K562 (cell line): ENCODE data around the gene HAP1. TPM values are rescaled to one million over a fixed set of nuclear protein-coding genes. Genes with fewer than 3 reads are reported as not detected.

ENCODE experiments used
- ARNT ChIP-seq, 2 experiments: fragments of 450-650 bp; IDR thresholded peaks; 2 replicates each; pipeline ENCODE4 v1.6.1; 2016; ENCODE audit warnings: mild to moderate bottlenecking in 1 of 2
- CAMTA2 ChIP-seq: fragments of 250-450 bp; sonication (Bioruptor Pico); conservative IDR thresholded peaks from 2 replicates; pipeline ENCODE4 v1.5.1; 2022
- E2F3 ChIP-seq: fragments of 250-450 bp; sonication (Bioruptor Pico); IDR thresholded peaks from 2 replicates; pipeline ENCODE4 v1.4.0; 2020; ENCODE audit warnings: mild to moderate bottlenecking
- FOSL1 ChIP-seq: fragments of 200-800 bp; sonication (Bioruptor generic); conservative IDR thresholded peaks from 2 replicates; pipeline ENCODE4 v1.6.1; 2016; ENCODE audit warnings: missing genetic modification characterization, missing compliant biosample characterization
- GABPB1 ChIP-seq: sonication (generic); formaldehyde crosslinking; IDR thresholded peaks from 2 replicates; pipeline ENCODE4 v1.8.0; 2022; ENCODE audit warnings: mild to moderate bottlenecking, missing genetic modification reagents
- GATA2 ChIP-seq: sonication (generic); formaldehyde crosslinking; IDR thresholded peaks from 2 replicates; pipeline ENCODE4 v1.4.0; 2020; ENCODE audit warnings: mild to moderate bottlenecking, missing genetic modification reagents
- MAZ ChIP-seq, 2 experiments: fragments of 450-650 bp in 1 of 2; sonication (generic) in 1 of 2; formaldehyde crosslinking; IDR thresholded peaks in 1 of 2; conservative IDR thresholded peaks in 1 of 2; 2 replicates each; pipeline versions ENCODE4 v1.4.0 to v1.5.0; 2020; ENCODE audit warnings: mild to moderate bottlenecking in 1 of 2, missing genetic modification reagents in 1 of 2
- MTA2 ChIP-seq: fragments of 450-650 bp; IDR thresholded peaks from 2 replicates; pipeline ENCODE4 v1.6.1; 2016; ENCODE audit warnings: low read depth
- PYGO2 ChIP-seq: fragments of 450-650 bp; IDR thresholded peaks from 2 replicates; pipeline ENCODE4 v1.6.1; 2016; ENCODE audit warnings: mild to moderate bottlenecking, missing genetic modification characterization, moderate library complexity, missing compliant biosample characterization
- USF1 ChIP-seq: sonication (generic); formaldehyde crosslinking; IDR thresholded peaks from 2 replicates; pipeline ENCODE4 v1.9.0; 2022; ENCODE audit warnings: mild to moderate bottlenecking, missing genetic modification reagents
- USF2 ChIP-seq: sonication (generic); formaldehyde crosslinking; IDR thresholded peaks from 2 replicates; pipeline ENCODE4 v1.5.0; 2020; ENCODE audit warnings: missing genetic modification reagents
- WHSC1 ChIP-seq: IDR thresholded peaks from one replicate; pipeline ENCODE4 v1.6.1; 2012; ENCODE audit warnings: low read length, control low read depth, inconsistent platforms
- ZMIZ1 ChIP-seq, 2 experiments: fragments of 150-350 bp in 1 of 2; IDR thresholded peaks; 2 replicates each; pipeline ENCODE4 v1.6.1; 2012 to 2016; ENCODE audit warnings: low read depth in 2 of 2, low read length in 2 of 2, mild to moderate bottlenecking in 1 of 2, moderate library complexity in 1 of 2
- ZNF780A ChIP-seq: fragments of 250-450 bp; sonication (Bioruptor Pico); IDR thresholded peaks from 2 replicates; pipeline ENCODE4 v1.5.0; 2021; ENCODE audit warnings: mild to moderate bottlenecking
- polyA plus RNA-seq, 8 experiments: library from polyadenylated mRNA; depleted of rRNA in 4 of 8; stranded (reverse) in 5 of 8; unstranded in 3 of 8; fragments of >200 nt; fragmentation: Nextera tagmentation in 2 of 8; fragmentation: Illumina TruSeq in 1 of 8; extraction: Ambion mirVana in 2 of 8; extraction: Trizol in 1 of 8; gene quantifications; 2 replicates each; pipeline versions ENCODE4 v1.2.1 to v1.2.3, GENCODE V29; 2011 to 2014; ENCODE audit warnings: inconsistent platforms in 1 of 8, missing spikeins in 1 of 8
- total RNA-seq, 7 experiments: library from RNA; depleted of rRNA in 6 of 7; stranded (reverse); fragments of >200 nt in 6 of 7; fragmentation: Illumina TruSeq in 2 of 7; extraction: Trizol in 2 of 7; gene quantifications; 2 replicates each; pipeline versions ENCODE4 v1.2.1 to v1.2.3, GENCODE V29; 2011 to 2021; ENCODE audit warnings: low replicate concordance in 1 of 7
- TF ChIP-seq, protein P1 (sequence below): IDR thresholded peaks from 2 replicates; pipeline ENCODE4 v1.6.1; 2011; ENCODE audit warnings: borderline replicate concordance, low read depth, mild to moderate bottlenecking, moderate library complexity, low read length; ENCODE audit not compliant: insufficient read depth, poor library complexity, severe bottlenecking
- TF ChIP-seq, protein P2 (sequence below), 2 experiments: fragments of 450-650 bp in 1 of 2; sonication (generic) in 1 of 2; formaldehyde crosslinking; conservative IDR thresholded peaks; 2 replicates each; pipeline versions ENCODE4 v1.4.0 to v1.8.1; 2020 to 2022; ENCODE audit warnings: mild to moderate bottlenecking in 1 of 2, missing genetic modification reagents in 1 of 2

HAP1 gene
- total and polyA plus RNA-seq, 9 of the 15 experiments (the other 6 are each of a cell fraction or from before 2014, with no cell fraction given): under 0.01 to 0.09 (median 0.04) TPM; not detected in 6

DNA sequence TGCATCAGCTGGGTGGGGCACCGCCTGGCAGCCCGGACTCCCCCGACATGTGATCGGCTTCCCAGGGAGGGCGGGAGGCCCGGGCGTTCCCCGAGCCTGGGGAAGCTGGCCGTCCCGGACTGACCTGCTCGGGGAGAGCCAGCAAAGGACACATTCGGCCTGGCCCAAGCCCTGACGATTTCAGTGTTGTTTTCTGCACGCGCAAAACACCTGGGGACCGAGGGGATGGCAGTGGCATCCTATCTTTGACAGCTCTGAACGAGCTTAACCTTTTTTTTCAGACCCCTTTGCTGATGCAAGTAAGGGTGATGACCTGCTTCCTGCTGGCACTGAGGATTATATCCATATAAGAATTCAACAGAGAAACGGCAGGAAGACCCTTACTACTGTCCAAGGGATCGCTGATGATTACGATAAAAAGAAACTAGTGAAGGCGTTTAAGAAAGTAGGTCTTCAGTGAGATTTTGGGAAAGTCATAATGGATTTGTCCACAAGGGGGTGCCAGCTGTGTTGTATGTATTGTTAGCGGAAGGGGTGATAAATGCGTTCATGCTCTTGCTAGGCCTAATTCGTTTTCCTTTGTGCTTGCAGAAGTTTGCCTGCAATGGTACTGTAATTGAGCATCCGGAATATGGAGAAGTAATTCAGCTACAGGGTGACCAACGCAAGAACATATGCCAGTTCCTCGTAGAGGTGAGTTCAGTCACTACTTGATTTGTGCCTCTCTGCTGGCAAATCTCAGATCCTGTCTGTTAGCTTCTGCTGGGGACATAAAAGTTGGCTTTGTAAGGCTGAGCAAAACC is 44.7 kb downstream of the HAP1 start (continued):
- TF ChIP-seq, protein P1, sequence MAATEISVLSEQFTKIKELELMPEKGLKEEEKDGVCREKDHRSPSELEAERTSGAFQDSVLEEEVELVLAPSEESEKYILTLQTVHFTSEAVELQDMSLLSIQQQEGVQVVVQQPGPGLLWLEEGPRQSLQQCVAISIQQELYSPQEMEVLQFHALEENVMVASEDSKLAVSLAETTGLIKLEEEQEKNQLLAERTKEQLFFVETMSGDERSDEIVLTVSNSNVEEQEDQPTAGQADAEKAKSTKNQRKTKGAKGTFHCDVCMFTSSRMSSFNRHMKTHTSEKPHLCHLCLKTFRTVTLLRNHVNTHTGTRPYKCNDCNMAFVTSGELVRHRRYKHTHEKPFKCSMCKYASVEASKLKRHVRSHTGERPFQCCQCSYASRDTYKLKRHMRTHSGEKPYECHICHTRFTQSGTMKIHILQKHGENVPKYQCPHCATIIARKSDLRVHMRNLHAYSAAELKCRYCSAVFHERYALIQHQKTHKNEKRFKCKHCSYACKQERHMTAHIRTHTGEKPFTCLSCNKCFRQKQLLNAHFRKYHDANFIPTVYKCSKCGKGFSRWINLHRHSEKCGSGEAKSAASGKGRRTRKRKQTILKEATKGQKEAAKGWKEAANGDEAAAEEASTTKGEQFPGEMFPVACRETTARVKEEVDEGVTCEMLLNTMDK: peak; percentile 50
- no peak for TF ChIP-seq PYGO2
- 0 out of 2 replicates have a peak, but pooled peaks have one; percentile 11 for TF ChIP-seq GATA2 (CRISPR knock-in tag)
- no peak for TF ChIP-seq ZMIZ1 (IDR thresholded peaks at IDR 0.05; ENCODE audit: low read depth in 2 of 2, low read length in 2 of 2)
- peak; percentile 33; the same call in 1 of the 2 replicates for TF ChIP-seq E2F3 (CRISPR knock-in tag)
- no peak for TF ChIP-seq WHSC1
- peak; percentile 80 for TF ChIP-seq USF2 (CRISPR knock-in tag)
- peak; percentile 10; the same call in 1 of the 2 replicates for TF ChIP-seq GABPB1 (CRISPR knock-in tag)
- 0 out of 4 replicates have a peak, but pooled peaks of 1 of the 2 experiments have one; percentile 53 for TF ChIP-seq ARNT (IDR thresholded peaks at IDR 0.05)
- no peak for TF ChIP-seq MTA2
- no peak for TF ChIP-seq CAMTA2
- TF ChIP-seq FOSL1 (tag): peak; percentile 22; the same call in 1 of the 2 replicates
- no peak; a peak in 2 of 4 replicates for TF ChIP-seq MAZ (CRISPR knock-in tag; conservative IDR thresholded peaks at IDR 0.05 in 1 of 2, IDR thresholded peaks at IDR 0.05 in 1 of 2)
- TF ChIP-seq, protein P2, sequence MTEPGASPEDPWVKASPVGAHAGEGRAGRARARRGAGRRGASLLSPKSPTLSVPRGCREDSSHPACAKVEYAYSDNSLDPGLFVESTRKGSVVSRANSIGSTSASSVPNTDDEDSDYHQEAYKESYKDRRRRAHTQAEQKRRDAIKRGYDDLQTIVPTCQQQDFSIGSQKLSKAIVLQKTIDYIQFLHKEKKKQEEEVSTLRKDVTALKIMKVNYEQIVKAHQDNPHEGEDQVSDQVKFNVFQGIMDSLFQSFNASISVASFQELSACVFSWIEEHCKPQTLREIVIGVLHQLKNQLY (CRISPR knock-in tag; conservative IDR thresholded peaks at IDR 0.05): no peak
- TF ChIP-seq ZNF780A (CRISPR knock-in tag): no peak
- TF ChIP-seq USF1: peak; percentile 84; the same call in 1 of the 2 replicates
